Transverse colon (tissue), 4 donors: ENCODE data around the gene HDAC3. TPM values are rescaled to one million over a fixed set of nuclear protein-coding genes. Genes with fewer than 3 reads are reported as not detected.

ENCODE experiments used
- DNase-seq: peaks from one replicate; pipeline ENCODE4 v3.0.0-alpha.2; 2019
- H3K27ac ChIP-seq, 4 donors: fragments of 200-600 bp; sonication (generic); 2 replicates each; pipeline ENCODE4 v1.5.1; 2016 to 2018; ENCODE audit warnings: inconsistent platforms in 4 of 4
- H3K27me3 ChIP-seq: fragments of 200-600 bp; sonication (generic); 2 replicates; pipeline ENCODE4 v1.5.1; 2017; ENCODE audit warnings: inconsistent platforms
- H3K36me3 ChIP-seq, 4 donors: fragments of 200-600 bp; sonication (generic); 2 replicates each; pipeline ENCODE4 v1.5.1; 2017 to 2019; ENCODE audit warnings: inconsistent platforms in 4 of 4
- H3K4me1 ChIP-seq, 4 donors: fragments of 200-600 bp; sonication (generic); 2 replicates each; pipeline ENCODE4 v1.5.1; 2017 to 2020; ENCODE audit warnings: inconsistent platforms in 4 of 4
- H3K4me3 ChIP-seq, 4 donors: fragments of 200-600 bp; sonication (generic); 1 replicate in 1 of 4; 2 replicates in 3 of 4; pipeline versions ENCODE4 v1.5.1 to v1.6.1; 2017 to 2019; ENCODE audit warnings: inconsistent platforms in 4 of 4
- H3K9me3 ChIP-seq, 2 donors: fragments of 200-600 bp; sonication (generic); 2 replicates each; pipeline ENCODE4 v1.5.1; 2017 to 2019; ENCODE audit warnings: inconsistent platforms in 2 of 2
- EP300 ChIP-seq: sonication (generic); formaldehyde crosslinking; IDR thresholded peaks from one replicate; pipeline ENCODE4 v1.6.1; 2017; ENCODE audit warnings: antibody characterized with exemption, low read depth
- POLR2A ChIP-seq: fragments of 450-650 bp; IDR thresholded peaks from one replicate; pipeline ENCODE4 v1.6.1; 2016; ENCODE audit warnings: antibody characterized with exemption, mild to moderate bottlenecking, moderate library complexity
- POLR2AphosphoS5 ChIP-seq, 3 donors: sonication (generic); formaldehyde crosslinking; IDR thresholded peaks; one replicate each; pipeline ENCODE4 v1.6.1; 2016; ENCODE audit warnings: antibody characterized with exemption in 3 of 3
- WGBS, 2 donors: methylation state at CpG; one replicate each; pipeline ENCODE4 v1.1.5; 2018; ENCODE audit warnings: low coverage in 1 of 2; 5-methylcytosine and 5-hydroxymethylcytosine counted together
- in situ Hi-C, 4 donors: fragments of 200-750 bp; cut with MboI; loops; one replicate each; pipeline versions ENCODE4 v1.15.0 to v1.15.1; 2017; ENCODE audit warnings: low sequenced_read_pairs in 3 of 4, low pct_ligation_motif_present in 1 of 4, low pct_unique_long_range_greater_than_20kb in 1 of 4
- intact Hi-C: fragments of 100-400 bp; cut with DNase I; formaldehyde crosslinking; loops from one replicate; pipeline ENCODE4 v1.15.1; 2023; ENCODE audit warnings: low total_unique reads
- total RNA-seq, 4 donors: library from RNA; depleted of rRNA; stranded (reverse); fragments of >200 nt; gene quantifications; one replicate each; pipeline ENCODE4 v1.1.0, GENCODE V29; 2016
- TF ChIP-seq, protein P1 (sequence below), 5 experiments: fragments of 200-600 bp in 3 of 5; fragments of 450-650 bp in 2 of 5; sonication (generic) in 3 of 5; IDR thresholded peaks; 1 replicate in 2 of 5; 2 replicates in 3 of 5; pipeline ENCODE4 v1.5.1; 2016 to 2017; ENCODE audit warnings: antibody characterized with exemption in 5 of 5, inconsistent platforms in 3 of 5, mild to moderate bottlenecking in 2 of 5, moderate library complexity in 1 of 5

Gene HDAC3
- total RNA-seq, 4 donors from 2014 or later: 12.7 to 45.1 (median 40.2) TPM

DNA sequence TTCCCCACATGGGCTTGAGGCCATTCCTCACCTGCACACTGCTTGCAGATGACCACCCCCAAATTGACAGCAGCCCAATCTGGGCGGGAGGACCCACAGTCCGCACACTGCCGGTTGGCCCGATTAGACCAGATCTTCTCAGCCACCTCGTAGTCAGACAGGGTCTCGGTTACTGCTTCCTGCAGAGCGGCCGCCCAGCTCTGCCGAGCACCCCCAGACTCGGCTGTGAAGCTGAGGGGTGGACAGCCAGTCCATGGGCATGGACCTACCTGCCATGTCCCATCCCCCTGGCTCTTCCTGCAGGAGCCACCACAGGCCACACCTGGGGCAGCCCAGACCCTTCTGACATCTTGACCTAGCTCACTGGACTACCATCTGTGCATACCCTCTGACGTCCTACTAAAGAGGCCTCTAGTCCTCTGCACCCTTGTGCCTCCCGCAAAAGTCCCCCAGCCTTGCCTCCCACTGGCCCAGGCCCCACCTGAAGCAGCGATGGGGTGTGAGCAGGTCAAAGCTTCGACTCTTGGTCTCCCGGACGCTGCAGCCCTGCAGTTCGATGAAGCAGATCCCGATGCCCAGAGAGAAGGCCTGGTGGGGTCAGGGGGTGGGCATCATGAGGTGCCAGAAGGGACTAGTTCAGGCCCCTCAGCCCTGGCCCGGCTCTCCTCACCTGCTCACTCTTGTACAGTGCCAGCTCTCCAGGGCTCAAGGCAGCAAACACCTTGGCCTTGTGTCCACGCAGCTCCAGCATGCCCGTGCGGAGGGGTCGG, 35.6 kb upstream of the HDAC3 start:
- TF ChIP-seq POLR2A: no peak
- no peak for TF ChIP-seq POLR2AphosphoS5 (IDR thresholded peaks at IDR 0.05)
- TF ChIP-seq, protein P1, sequence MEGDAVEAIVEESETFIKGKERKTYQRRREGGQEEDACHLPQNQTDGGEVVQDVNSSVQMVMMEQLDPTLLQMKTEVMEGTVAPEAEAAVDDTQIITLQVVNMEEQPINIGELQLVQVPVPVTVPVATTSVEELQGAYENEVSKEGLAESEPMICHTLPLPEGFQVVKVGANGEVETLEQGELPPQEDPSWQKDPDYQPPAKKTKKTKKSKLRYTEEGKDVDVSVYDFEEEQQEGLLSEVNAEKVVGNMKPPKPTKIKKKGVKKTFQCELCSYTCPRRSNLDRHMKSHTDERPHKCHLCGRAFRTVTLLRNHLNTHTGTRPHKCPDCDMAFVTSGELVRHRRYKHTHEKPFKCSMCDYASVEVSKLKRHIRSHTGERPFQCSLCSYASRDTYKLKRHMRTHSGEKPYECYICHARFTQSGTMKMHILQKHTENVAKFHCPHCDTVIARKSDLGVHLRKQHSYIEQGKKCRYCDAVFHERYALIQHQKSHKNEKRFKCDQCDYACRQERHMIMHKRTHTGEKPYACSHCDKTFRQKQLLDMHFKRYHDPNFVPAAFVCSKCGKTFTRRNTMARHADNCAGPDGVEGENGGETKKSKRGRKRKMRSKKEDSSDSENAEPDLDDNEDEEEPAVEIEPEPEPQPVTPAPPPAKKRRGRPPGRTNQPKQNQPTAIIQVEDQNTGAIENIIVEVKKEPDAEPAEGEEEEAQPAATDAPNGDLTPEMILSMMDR (IDR thresholded peaks at IDR 0.05): no peak
- no peak for TF ChIP-seq EP300
- Histone ChIP-seq H3K4me1 (no peaks in the 10 kb centered on the region), H3K36me3 (no peaks in the 10 kb centered on the region), H3K9me3 (no peaks in the 10 kb centered on the region), H3K27ac (no peak overlapping the region), H3K27me3 (no peaks in the 10 kb centered on the region), H3K4me3 (no peak overlapping the region)
- no peak for DNase-seq
- intact Hi-C loops: no loop called here
- WGBS, 2 donors: 89% methylated on average over 19 of the region's 23 CpGs; no CpG with 5 or more reads in 1 of the 2 donors
- in situ Hi-C loops: no loop called here

DNA sequence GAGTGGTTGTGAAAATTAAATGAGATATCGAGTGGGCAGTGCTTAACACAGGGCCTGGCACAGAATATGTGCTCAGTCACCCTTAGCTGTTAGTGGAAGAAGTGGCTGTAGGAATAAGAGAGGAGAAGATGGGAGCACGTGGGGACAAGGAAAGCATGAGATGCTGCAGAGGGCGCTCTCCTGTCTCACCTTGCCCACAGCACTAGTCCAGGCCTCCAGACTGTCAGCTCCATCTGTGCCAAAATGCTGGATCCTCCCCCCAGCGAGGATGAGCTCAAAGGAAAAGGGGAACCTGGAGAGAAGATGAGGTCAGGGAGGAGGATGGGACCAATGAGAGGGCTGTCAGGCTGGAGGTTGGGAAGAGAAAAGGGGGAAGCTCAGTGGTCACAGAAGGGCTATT, 32.9 kb upstream of the HDAC3 start:
- no peak overlapping the region for H3K27ac ChIP-seq
- peaks cover 0 to 5% (median 2%) of the 10 kb centered on the region in 4 donors for H3K4me1 ChIP-seq
- H3K4me3 ChIP-seq: no peak overlapping the region
- in situ Hi-C loops: no loop called here
- no peak for DNase-seq
- intact Hi-C loops: no loop called here
- no peaks in the 10 kb centered on the region for H3K9me3 ChIP-seq
- H3K36me3 ChIP-seq: no peaks in the 10 kb centered on the region
- TF ChIP-seq POLR2A: no peak
- no peak for TF ChIP-seq POLR2AphosphoS5 (IDR thresholded peaks at IDR 0.05)
- TF ChIP-seq EP300: no peak
- TF ChIP-seq, protein P1 (IDR thresholded peaks at IDR 0.05): no peak
- no peaks in the 10 kb centered on the region for H3K27me3 ChIP-seq
- WGBS, 2 donors: 68 to 79% methylated on average over 4 of the region's 4 CpGs

DNA sequence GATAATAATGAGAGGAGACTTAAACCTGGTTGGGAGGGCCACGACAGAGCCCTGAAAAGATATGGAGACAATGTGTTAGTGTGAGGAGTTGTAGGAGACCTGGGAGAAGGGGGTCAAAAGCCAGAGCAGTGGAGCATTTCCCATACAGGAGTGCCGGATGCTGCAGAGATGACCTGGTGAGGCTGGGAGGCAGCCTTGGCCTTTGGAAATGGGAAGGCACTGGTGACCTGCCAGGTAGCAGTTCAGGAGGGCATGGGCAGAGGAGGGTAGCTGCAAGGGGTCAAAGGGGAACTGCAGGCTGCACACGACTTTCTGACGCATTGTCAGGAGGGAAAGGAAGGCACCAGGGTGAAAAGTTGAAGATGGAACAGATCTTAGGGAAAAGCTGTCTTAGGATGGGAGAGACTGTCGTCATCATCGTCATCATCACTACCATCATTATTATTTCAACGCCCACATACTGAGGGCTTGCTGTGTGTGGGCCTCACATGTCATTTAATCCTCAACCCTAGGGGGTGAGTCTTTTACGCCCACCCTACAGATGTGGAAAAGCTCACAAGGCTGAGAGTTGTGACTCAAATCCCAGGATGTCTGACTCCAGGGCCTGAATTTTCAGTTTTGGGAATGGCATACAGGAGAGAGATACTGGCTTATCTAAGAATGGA, 32.1 kb upstream of the HDAC3 start:
- Histone ChIP-seq H3K36me3 (no peaks in the 10 kb centered on the region), H3K27me3 (no peaks in the 10 kb centered on the region), H3K4me3 (no peak overlapping the region), H3K9me3 (no peaks in the 10 kb centered on the region), H3K4me1 (peaks cover 0 to 5% (median 2%) of the 10 kb centered on the region in 4 donors), H3K27ac (no peak overlapping the region)
- no peak for DNase-seq
- TF ChIP-seq POLR2AphosphoS5 (IDR thresholded peaks at IDR 0.05) (no peak), EP300 (no peak), POLR2A (no peak)
- TF ChIP-seq, protein P1 (IDR thresholded peaks at IDR 0.05): no peak
- in situ Hi-C loops (no loop called here), intact Hi-C loops (no loop called here)
- WGBS, 2 donors: 75 to 83% methylated on average over 1 to 8 of the region's 8 CpGs

DNA sequence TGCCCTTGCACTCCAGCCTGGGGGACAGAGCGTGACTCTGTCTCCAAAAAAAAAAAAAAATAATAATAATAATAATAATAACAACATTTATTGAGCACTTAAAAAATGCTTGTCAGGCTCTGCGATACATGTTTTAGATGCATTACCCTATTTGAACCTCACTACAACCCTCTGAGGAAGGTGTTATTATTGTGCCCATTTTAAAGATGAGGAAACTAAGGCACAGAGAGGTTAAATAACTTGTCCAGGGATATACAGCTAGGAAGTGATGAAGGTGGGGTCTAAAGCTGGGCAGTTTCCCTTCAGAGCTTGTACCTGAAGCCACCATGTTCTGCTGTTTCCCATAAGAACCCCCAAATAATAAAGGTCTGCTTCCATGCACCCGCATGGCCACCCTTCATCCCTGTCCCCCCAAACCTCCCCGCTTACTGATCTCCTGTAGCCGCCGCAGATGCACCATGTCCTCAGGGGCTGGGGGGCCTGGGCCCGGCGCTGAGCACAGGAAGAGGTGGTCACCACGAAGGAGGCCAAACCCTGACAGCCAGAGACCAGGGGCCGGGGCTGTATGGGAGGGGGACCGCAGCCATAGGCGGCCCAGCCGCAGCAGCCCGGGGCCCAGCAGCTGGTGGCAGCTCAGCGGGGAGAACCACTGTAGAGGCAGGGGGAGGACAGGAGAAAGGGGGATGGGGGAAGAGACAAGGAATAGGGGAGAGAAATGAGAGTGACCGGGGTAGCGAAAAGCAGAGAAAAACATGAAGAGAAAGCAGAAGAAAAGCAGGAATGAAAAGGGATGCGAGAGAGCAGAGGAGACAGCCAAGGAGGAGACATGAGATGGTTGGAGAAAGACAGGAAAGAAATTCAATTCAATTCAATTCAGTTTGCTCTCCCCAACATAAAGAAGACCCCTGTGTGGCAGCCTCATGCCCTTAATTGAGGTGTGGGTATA, 29.6 kb upstream of the HDAC3 start:
- in situ Hi-C loops (no loop called here), intact Hi-C loops (no loop called here)
- no peaks in the 10 kb centered on the region for H3K36me3 ChIP-seq
- WGBS, 2 donors: 83 to 85% methylated on average over 6 to 18 of the region's 18 CpGs
- H3K9me3 ChIP-seq: no peaks in the 10 kb centered on the region
- no peak for DNase-seq
- H3K27ac ChIP-seq: no peak overlapping the region
- H3K4me1 ChIP-seq: peaks cover 0 to 5% (median 2%) of the 10 kb centered on the region in 4 donors
- TF ChIP-seq, protein P1 (IDR thresholded peaks at IDR 0.05): no peak
- TF ChIP-seq POLR2AphosphoS5 (IDR thresholded peaks at IDR 0.05) (no peak), POLR2A (no peak), EP300 (no peak)
- H3K27me3 ChIP-seq: no peaks in the 10 kb centered on the region
- no peak overlapping the region for H3K4me3 ChIP-seq
